ENCODE measurements around the gene TYMP. TPM values are rescaled to one million over a fixed set of nuclear protein-coding genes. Genes with fewer than 3 reads are reported as not detected.
"Not testable (repeated sequence)": the region's sequence is repeated elsewhere in the genome, so short reads cannot be mapped to it uniquely, and the experiment has no call there.

TYMP gene
- total and polyA plus RNA-seq, 4 donors, result 6.3 to 22.1 (median 14.6) TPM

- Histone ChIP-seq H3K36me3 (ENCODE audit: control insufficient read depth, insufficient read depth, low read length) (no peaks in the 10 kb centered on the region), H3K27me3 (ENCODE audit: control insufficient read depth, insufficient read depth, low read length) (peaks cover 45% of the 10 kb centered on the region), H3K4me3 (ENCODE audit: low read depth, low read length) (no peak overlapping the region), H3K4me1 (ENCODE audit: control insufficient read depth, insufficient read depth, low read length) (peaks cover 11% of the 10 kb centered on the region), H3K9me3 (ENCODE audit: control insufficient read depth, insufficient read depth, low read length) (no peaks in the 10 kb centered on the region), H3K27ac (ENCODE audit: low read depth, low read length) (no peak overlapping the region)
- no peak for DNase-seq (ENCODE audit: low read depth in 4 of 6, low spot score in 6 of 6)
- WGBS (ENCODE audit: insufficient coverage), result 92% methylated on average over 15 of the region's 19 CpGs
These were observed 12.7 kb upstream of the TYMP start for GRCh38 chr22:50542416-50542927.

DNA sequence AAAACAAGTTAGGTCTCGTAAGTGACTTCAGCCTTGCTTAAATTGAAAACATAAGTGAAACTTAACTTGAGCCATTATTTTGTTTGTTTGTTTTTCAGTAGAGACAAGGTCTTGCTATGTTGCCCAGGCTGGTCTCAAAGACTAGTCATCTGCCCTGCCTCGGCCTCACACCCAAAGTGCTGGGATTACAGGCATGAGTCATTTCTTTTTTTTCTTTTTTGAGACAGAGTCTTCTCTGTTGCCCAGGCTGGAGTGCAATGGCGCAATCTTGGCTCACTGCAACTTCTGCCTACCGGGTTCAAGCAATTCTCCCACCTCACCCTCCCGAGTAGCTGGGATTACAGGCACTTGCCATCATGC, 11.8 kb upstream of the TYMP start:
- H3K27me3 ChIP-seq (ENCODE audit: control insufficient read depth, insufficient read depth, low read length), result peaks cover 42% of the 10 kb centered on the region
- WGBS (ENCODE audit: insufficient coverage), result 67% methylated on average over 2 of the region's 5 CpGs

DNA sequence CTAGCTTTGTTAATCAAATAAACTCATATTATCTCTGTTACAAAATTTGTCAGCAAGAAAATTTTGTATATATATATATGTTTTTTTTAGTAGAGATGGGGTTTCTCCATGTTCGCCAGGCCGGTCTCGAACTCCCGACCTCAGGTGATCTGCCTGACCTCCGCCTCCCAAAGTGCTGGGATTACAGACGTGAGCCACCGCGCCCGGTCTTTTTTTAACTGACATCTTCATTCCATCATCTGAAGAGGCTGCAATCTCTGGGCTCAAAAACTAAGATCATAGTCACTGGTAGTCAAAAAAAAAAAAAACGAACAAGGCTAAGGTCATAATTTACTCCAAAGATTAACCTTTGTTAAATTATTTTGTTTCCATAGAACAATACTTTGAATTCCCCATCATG, 10.6 kb upstream of the TYMP start:
- Histone ChIP-seq H3K4me3 (ENCODE audit: low read depth, low read length) (no peak overlapping the region), H3K4me1 (ENCODE audit: control insufficient read depth, insufficient read depth, low read length) (peaks cover 11% of the 10 kb centered on the region), H3K36me3 (ENCODE audit: control insufficient read depth, insufficient read depth, low read length) (no peaks in the 10 kb centered on the region), H3K9me3 (ENCODE audit: control insufficient read depth, insufficient read depth, low read length) (no peaks in the 10 kb centered on the region), H3K27ac (ENCODE audit: low read depth, low read length) (no peak overlapping the region), H3K27me3 (ENCODE audit: control insufficient read depth, insufficient read depth, low read length) (peaks cover 32% of the 10 kb centered on the region)
- 92% methylated on average over 9 of the region's 10 CpGs for WGBS (ENCODE audit: insufficient coverage)
- DNase-seq (ENCODE audit: low read depth in 4 of 6, low spot score in 6 of 6), result no peak

More for the DNA sequence above, 11.8 kb upstream of the TYMP start:
- H3K9me3 ChIP-seq (ENCODE audit: control insufficient read depth, insufficient read depth, low read length); H3K4me3 ChIP-seq (ENCODE audit: low read depth, low read length); DNase-seq (ENCODE audit: low read depth in 4 of 6, low spot score in 6 of 6); H3K36me3 ChIP-seq (ENCODE audit: control insufficient read depth, insufficient read depth, low read length); H3K27ac ChIP-seq (ENCODE audit: low read depth, low read length): not testable (repeated sequence)
- H3K4me1 ChIP-seq (ENCODE audit: control insufficient read depth, insufficient read depth, low read length), result peaks cover 11% of the 10 kb centered on the region

GRCh38 chr22:50537765-50538164, 8.0 kb upstream of the TYMP start:
- Histone ChIP-seq H3K27me3 (ENCODE audit: control insufficient read depth, insufficient read depth, low read length) (peaks cover 32% of the 10 kb centered on the region), H3K4me1 (ENCODE audit: control insufficient read depth, insufficient read depth, low read length) (no peaks in the 10 kb centered on the region), H3K36me3 (ENCODE audit: control insufficient read depth, insufficient read depth, low read length) (no peaks in the 10 kb centered on the region), H3K27ac (ENCODE audit: low read depth, low read length) (no peak overlapping the region), H3K4me3 (ENCODE audit: low read depth, low read length) (no peak overlapping the region), H3K9me3 (ENCODE audit: control insufficient read depth, insufficient read depth, low read length) (no peaks in the 10 kb centered on the region)
- DNase-seq (ENCODE audit: low read depth in 4 of 6, low spot score in 6 of 6), result no peak
- WGBS (ENCODE audit: insufficient coverage), result 80% methylated on average over 13 of the region's 13 CpGs

DNA sequence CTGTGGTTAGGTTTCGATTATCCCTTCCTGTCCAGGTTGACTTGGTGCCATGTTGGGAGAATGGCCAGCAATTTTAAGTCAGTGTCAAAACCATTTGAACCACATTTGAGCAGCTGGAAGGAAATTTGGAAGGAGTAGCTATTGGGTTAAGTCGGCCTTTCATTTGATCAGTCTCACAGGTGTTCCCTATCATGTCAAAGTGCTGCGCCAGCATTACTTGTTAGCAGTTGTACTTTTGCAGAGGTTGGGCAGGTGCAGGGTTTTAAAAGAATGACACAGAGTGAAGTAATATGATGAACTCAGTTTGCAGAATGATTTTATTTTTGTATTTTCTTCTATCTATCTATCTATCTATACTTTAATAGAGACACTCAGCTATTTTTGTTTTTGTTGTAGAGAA, 6.4 kb upstream of the TYMP start:
- H3K27me3 ChIP-seq (ENCODE audit: control insufficient read depth, insufficient read depth, low read length), result peaks cover 42% of the 10 kb centered on the region
- no peak for DNase-seq (ENCODE audit: low read depth in 4 of 6, low spot score in 6 of 6)

GRCh38 chr22:50535113-50535512, 5.3 kb upstream of the TYMP start:
- no CpG with 5 or more reads among the region's 8 CpGs for WGBS (ENCODE audit: insufficient coverage)
- no peak overlapping the region for H3K27ac ChIP-seq (ENCODE audit: low read depth, low read length)

More for the DNA sequence above, 6.4 kb upstream of the TYMP start:
- Histone ChIP-seq H3K27ac (ENCODE audit: low read depth, low read length) (no peak overlapping the region), H3K9me3 (ENCODE audit: control insufficient read depth, insufficient read depth, low read length) (no peaks in the 10 kb centered on the region), H3K36me3 (ENCODE audit: control insufficient read depth, insufficient read depth, low read length) (no peaks in the 10 kb centered on the region), H3K4me3 (ENCODE audit: low read depth, low read length) (no peak overlapping the region), H3K4me1 (ENCODE audit: control insufficient read depth, insufficient read depth, low read length) (peaks cover 14% of the 10 kb centered on the region)
- 100% methylated on average over 1 of the region's 3 CpGs for WGBS (ENCODE audit: insufficient coverage)

GRCh38 chr22:50533856-50534711, 4.3 kb upstream of the TYMP start:
- WGBS (ENCODE audit: insufficient coverage), result 57% methylated on average over 8 of the region's 21 CpGs
- H3K4me1 ChIP-seq (ENCODE audit: control insufficient read depth, insufficient read depth, low read length), result peaks cover 32% of the 10 kb centered on the region
- peaks cover 61% of the 10 kb centered on the region for H3K27me3 ChIP-seq (ENCODE audit: control insufficient read depth, insufficient read depth, low read length)
- H3K27ac ChIP-seq (ENCODE audit: low read depth, low read length); H3K9me3 ChIP-seq (ENCODE audit: control insufficient read depth, insufficient read depth, low read length); H3K36me3 ChIP-seq (ENCODE audit: control insufficient read depth, insufficient read depth, low read length); H3K4me3 ChIP-seq (ENCODE audit: low read depth, low read length); DNase-seq (ENCODE audit: low read depth in 4 of 6, low spot score in 6 of 6): not testable (repeated sequence)

More at GRCh38 chr22:50535113-50535512, 5.3 kb upstream of the TYMP start:
- H3K9me3 ChIP-seq (ENCODE audit: control insufficient read depth, insufficient read depth, low read length), result no peaks in the 10 kb centered on the region
- no peaks in the 10 kb centered on the region for H3K36me3 ChIP-seq (ENCODE audit: control insufficient read depth, insufficient read depth, low read length)
- peaks cover 53% of the 10 kb centered on the region for H3K27me3 ChIP-seq (ENCODE audit: control insufficient read depth, insufficient read depth, low read length)
- no peak for DNase-seq (ENCODE audit: low read depth in 4 of 6, low spot score in 6 of 6)
- H3K4me3 ChIP-seq (ENCODE audit: low read depth, low read length), result no peak overlapping the region
- peaks cover 25% of the 10 kb centered on the region for H3K4me1 ChIP-seq (ENCODE audit: control insufficient read depth, insufficient read depth, low read length)

DNA sequence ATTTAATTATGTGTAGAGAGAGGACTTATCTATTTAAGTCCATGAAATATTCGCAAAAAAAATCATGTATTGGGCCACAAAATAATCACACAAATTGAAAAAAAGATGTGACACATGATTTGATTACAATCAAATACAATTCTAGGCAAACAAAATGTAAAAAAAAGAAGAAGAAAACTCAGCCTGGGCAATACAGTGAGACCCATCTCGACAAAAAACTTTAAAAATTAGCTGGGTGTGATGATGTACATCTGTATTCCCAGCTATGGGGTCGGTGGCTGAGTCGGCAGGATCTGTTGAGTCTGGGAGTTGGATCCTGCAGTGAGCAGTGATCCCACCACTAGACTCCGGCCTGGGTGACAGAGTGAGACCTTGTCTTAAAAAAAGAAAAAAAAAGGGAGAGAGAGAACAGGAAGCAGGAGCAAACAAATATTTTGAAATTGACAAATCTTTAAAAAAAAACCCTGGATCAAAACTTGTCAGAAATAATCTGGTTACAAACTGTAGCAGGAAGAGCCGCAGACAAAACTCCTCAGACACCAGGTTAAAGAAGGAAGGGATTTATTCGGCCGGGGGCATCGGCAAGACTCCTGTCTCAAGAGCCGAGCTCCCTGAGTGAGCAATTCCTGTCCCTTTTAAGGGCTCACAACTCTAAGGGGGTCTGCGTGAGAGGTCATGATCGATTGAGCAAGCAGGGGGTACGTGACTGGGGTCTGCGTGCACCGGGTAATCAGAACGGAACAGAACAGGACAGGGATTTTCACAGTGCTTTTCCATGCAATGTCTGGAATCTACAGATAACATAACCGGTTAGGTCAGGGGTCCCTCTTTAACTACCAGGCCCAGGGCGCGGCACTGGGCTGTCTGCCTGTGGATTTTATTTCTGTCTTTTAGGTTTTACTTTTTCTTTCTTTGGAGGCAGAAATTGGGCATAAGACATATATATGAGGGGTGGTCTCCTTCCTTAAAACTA, 3.3 kb upstream of the TYMP start:
- no peak for DNase-seq (ENCODE audit: low read depth in 4 of 6, low spot score in 6 of 6)
- H3K27ac ChIP-seq (ENCODE audit: low read depth, low read length), result no peak overlapping the region
- no peak overlapping the region for H3K4me3 ChIP-seq (ENCODE audit: low read depth, low read length)
- no peaks in the 10 kb centered on the region for H3K9me3 ChIP-seq (ENCODE audit: control insufficient read depth, insufficient read depth, low read length)
- peaks cover 64% of the 10 kb centered on the region for H3K27me3 ChIP-seq (ENCODE audit: control insufficient read depth, insufficient read depth, low read length)
- peaks cover 34% of the 10 kb centered on the region for H3K4me1 ChIP-seq (ENCODE audit: control insufficient read depth, insufficient read depth, low read length)
- 76% methylated on average over 12 of the region's 19 CpGs for whole genome bisulfite sequencing (ENCODE audit: insufficient coverage)
- H3K36me3 ChIP-seq (ENCODE audit: control insufficient read depth, insufficient read depth, low read length), result peaks cover 2% of the 10 kb centered on the region

- no peaks in the 10 kb centered on the region for H3K9me3 ChIP-seq (ENCODE audit: control insufficient read depth, insufficient read depth, low read length)
- DNase-seq (ENCODE audit: low read depth in 4 of 6, low spot score in 6 of 6), result peak in 2 of 6 donors; percentile 37 to 64
- WGBS (ENCODE audit: insufficient coverage), result 1% methylated on average over 47 of the region's 56 CpGs
- peaks cover 64% of the 10 kb centered on the region for H3K27me3 ChIP-seq (ENCODE audit: control insufficient read depth, insufficient read depth, low read length)
- H3K4me1 ChIP-seq (ENCODE audit: control insufficient read depth, insufficient read depth, low read length), result peaks cover 40% of the 10 kb centered on the region
- H3K4me3 ChIP-seq (ENCODE audit: low read depth, low read length), result peak overlapping the region; percentile 12
- H3K36me3 ChIP-seq (ENCODE audit: control insufficient read depth, insufficient read depth, low read length), result peaks cover 8% of the 10 kb centered on the region
- no peak overlapping the region for H3K27ac ChIP-seq (ENCODE audit: low read depth, low read length)
These were observed 2.3 kb upstream of the TYMP start for GRCh38 chr22:50531962-50532674.

Data from spinal cord (tissue), 10 donors.